ENCODE results near the gene HES1. TPM values are rescaled to one million over a fixed set of nuclear protein-coding genes. Genes with fewer than 3 reads are reported as not detected.

HES1 gene
- total and polyA plus RNA-seq, 9 of the 15 experiments (the other 6 are each of a cell fraction or from before 2014, with no cell fraction given): 3.4 to 37.0 (median 19.3) TPM

DNA sequence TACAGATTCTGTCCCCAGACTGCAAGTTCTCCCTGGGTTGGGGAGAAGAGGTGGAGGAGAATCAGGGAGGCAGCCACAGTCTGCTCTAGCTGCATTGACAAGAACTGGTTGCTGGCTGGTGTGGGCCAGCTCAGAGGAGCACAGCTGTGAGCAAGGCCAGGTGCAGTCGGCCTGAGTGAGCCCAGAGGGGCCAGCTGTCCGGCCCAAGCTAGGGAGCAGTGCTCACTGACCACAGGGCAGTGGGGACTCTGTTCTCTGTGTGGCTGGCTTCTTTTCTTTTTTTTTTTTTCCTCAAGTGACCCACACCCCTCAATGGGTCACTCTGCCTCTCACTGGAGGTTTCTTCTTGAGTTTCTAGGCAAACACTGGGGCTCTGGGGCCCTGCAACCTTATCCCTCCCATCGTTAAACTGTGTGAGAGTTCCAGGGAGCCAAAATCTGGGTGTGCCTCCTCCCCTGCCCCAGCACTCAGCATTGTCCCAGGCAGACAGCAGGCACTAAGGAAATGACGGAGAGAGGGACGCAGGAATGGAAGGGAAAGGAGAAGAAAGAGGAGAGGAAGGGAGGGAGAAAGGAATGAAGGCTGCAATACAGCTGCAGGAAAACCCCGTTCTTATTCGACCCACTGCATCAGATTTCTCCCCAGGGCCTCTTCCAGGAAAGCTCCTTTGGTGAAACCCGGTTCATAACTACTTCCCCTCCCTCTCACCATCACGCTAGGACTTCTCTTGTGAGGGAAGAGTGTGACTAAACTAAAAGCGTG lies 37.7 kb upstream of the HES1 start:
- peak overlapping the region in 1 of 2 experiments; percentile 86; a peak in 2 of 4 replicates for H3K9ac ChIP-seq (ENCODE audit: insufficient read depth in 1 of 2, low read depth in 2 of 2, low read length in 2 of 2)
- no peaks in the 10 kb centered on the region for H3K9me3 ChIP-seq (replicated peaks; ENCODE audit: control insufficient read depth, insufficient read depth, low read depth, low read length)
- DNase-seq (ENCODE audit: extremely low read depth in 1 of 4, low spot score in 3 of 4): no peak
- in situ Hi-C loops (cut with MboI) (no loop called here), intact Hi-C loops (cut with micrococcal nuclease) (no loop called here)
- H2AFZ ChIP-seq (ENCODE audit: low read depth, low read length): peak overlapping the region; percentile 77
- ChIA-PET POLR2A (interaction anchor here (0.6 to 4.9 kb wide), 8 partner anchors 8 to 419 kb away, joined by 3 to 23 read pairs (median 4); no protein-coding TSS in a partner anchor), CTCF (ENCODE audit: low intra/inter-chr PET ratio) (no interaction called here)
- 18% methylated on average over 10 of the region's 10 CpGs for WGBS (ENCODE audit: insufficient coverage, low coverage, missing lambda C conversion rate)
- H3K4me3 ChIP-seq: no peak overlapping the region
- H3K79me2 ChIP-seq (ENCODE audit: control insufficient read depth, insufficient read depth, low read length): no peaks in the 10 kb centered on the region
- no peaks in the 10 kb centered on the region for H3K27me3 ChIP-seq (ENCODE audit: control insufficient read depth in 2 of 2, insufficient read depth in 2 of 2, low read length in 2 of 2)
- peak; percentile 75 for ATAC-seq
- no TSS peak for BruUV-seq (replicated peaks)
- H3K4me2 ChIP-seq (ENCODE audit: insufficient read depth, low read length): peak overlapping the region; percentile 57
- H4K20me1 ChIP-seq (replicated peaks; ENCODE audit: control insufficient read depth, insufficient read depth, low read length): no peaks in the 10 kb centered on the region
- no peaks in the 10 kb centered on the region for H3K36me3 ChIP-seq (ENCODE audit: control insufficient read depth, insufficient read depth, low read length)
- H3K9me1 ChIP-seq (ENCODE audit: control insufficient read depth, insufficient read depth, low read length): no peaks in the 10 kb centered on the region
- peak; percentile 6 for FAIRE-seq
- peaks cover 9 to 19% of the 10 kb centered on the region in 2 experiments for H3K4me1 ChIP-seq (replicated peaks in 1 of 2; ENCODE audit: control insufficient read depth in 2 of 2, insufficient read depth in 2 of 2, low read length in 2 of 2)
- H3K27ac ChIP-seq (ENCODE audit: extremely low read depth, low read depth, low read length): no peak overlapping the region
- TF ChIP-seq ELF1 (tag; IDR thresholded peaks at IDR 0.05) (0 out of 2 replicates have a peak, but pooled peaks have one; percentile 21), FIP1L1 (IDR thresholded peaks at IDR 0.05; ENCODE audit: low read depth, low read length, poor library complexity, severe bottlenecking) (no peak), TAL1 (IDR thresholded peaks at IDR 0.05) (no peak), HOXB6 (CRISPR knock-in tag; IDR thresholded peaks at IDR 0.05; ENCODE audit: borderline replicate concordance) (no peak), FOXP1 (CRISPR knock-in tag; IDR thresholded peaks at IDR 0.05) (no peak), ADNP (tag; IDR thresholded peaks at IDR 0.05) (no peak), NR4A1 (CRISPR knock-in tag; IDR thresholded peaks at IDR 0.05) (no peak), NR4A1 (tag; IDR thresholded peaks at IDR 0.05) (0 out of 2 replicates have a peak, but pooled peaks have one; percentile 24), ETS2 (tag; IDR thresholded peaks at IDR 0.05; ENCODE audit: borderline replicate concordance, poor library complexity, severe bottlenecking) (no peak), ZNF146 (CRISPR knock-in tag; IDR thresholded peaks at IDR 0.05; ENCODE audit: unreplicated experiment) (no peak), PHF8 (IDR thresholded peaks at IDR 0.05; ENCODE audit: borderline replicate concordance, low read length) (no peak; the same call in 1 of the 2 replicates), PYGO2 (tag; IDR thresholded peaks at IDR 0.05) (no peak), SRSF7 (optimal IDR thresholded peaks at IDR 0.05; ENCODE audit: low read depth, low read length) (no peak), ZBED1 (IDR thresholded peaks at IDR 0.05) (no peak), ZBTB17 (CRISPR knock-in tag; IDR thresholded peaks at IDR 0.05) (0 out of 2 replicates have a peak, but pooled peaks have one; percentile 28)
- TF ChIP-seq, protein P1, sequence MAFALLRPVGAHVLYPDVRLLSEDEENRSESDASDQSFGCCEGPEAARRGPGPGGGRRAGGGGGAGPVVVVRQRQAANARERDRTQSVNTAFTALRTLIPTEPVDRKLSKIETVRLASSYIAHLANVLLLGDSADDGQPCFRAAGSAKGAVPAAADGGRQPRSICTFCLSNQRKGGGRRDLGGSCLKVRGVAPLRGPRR (CRISPR knock-in tag; IDR thresholded peaks at IDR 0.05): no peak
- TF ChIP-seq, protein P2, sequence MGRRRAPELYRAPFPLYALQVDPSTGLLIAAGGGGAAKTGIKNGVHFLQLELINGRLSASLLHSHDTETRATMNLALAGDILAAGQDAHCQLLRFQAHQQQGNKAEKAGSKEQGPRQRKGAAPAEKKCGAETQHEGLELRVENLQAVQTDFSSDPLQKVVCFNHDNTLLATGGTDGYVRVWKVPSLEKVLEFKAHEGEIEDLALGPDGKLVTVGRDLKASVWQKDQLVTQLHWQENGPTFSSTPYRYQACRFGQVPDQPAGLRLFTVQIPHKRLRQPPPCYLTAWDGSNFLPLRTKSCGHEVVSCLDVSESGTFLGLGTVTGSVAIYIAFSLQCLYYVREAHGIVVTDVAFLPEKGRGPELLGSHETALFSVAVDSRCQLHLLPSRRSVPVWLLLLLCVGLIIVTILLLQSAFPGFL (CRISPR knock-in tag; IDR thresholded peaks at IDR 0.05): no peak
- TF ChIP-seq, protein P3, sequence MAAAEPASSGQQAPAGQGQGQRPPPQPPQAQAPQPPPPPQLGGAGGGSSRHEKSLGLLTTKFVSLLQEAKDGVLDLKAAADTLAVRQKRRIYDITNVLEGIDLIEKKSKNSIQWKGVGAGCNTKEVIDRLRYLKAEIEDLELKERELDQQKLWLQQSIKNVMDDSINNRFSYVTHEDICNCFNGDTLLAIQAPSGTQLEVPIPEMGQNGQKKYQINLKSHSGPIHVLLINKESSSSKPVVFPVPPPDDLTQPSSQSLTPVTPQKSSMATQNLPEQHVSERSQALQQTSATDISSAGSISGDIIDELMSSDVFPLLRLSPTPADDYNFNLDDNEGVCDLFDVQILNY (CRISPR knock-in tag; IDR thresholded peaks at IDR 0.05): no peak
- TF ChIP-seq, protein P4, sequence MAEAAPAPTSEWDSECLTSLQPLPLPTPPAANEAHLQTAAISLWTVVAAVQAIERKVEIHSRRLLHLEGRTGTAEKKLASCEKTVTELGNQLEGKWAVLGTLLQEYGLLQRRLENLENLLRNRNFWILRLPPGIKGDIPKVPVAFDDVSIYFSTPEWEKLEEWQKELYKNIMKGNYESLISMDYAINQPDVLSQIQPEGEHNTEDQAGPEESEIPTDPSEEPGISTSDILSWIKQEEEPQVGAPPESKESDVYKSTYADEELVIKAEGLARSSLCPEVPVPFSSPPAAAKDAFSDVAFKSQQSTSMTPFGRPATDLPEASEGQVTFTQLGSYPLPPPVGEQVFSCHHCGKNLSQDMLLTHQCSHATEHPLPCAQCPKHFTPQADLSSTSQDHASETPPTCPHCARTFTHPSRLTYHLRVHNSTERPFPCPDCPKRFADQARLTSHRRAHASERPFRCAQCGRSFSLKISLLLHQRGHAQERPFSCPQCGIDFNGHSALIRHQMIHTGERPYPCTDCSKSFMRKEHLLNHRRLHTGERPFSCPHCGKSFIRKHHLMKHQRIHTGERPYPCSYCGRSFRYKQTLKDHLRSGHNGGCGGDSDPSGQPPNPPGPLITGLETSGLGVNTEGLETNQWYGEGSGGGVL (CRISPR knock-in tag; IDR thresholded peaks at IDR 0.05): no peak
